Measurements from ENCODE around the gene FAM221B.

FAM221B gene

DNA sequence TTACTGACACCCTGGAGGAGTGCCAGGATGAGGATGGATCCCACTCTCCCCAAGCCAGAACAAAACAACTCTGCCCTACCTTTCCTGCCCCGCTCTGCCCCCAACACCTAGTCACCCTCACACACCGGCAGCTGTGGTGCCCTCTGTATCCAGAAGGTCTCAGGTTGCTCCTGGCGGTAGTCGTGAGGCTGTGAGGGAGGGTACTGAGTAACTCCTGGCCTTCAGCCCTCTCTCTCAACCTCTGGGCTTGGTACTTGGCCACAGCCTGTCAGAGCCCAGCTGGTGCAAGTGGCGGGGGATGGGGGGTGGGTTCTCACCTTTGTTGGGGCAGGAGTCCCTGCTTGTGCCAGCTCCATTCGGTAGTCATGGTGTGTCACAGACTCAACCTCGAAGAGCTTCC lies 18.4 kb downstream of the FAM221B start:
- Histone ChIP-seq H3K27me3 (ENCODE audit: insufficient read depth, poor library complexity, severe bottlenecking) (no peaks in the 10 kb centered on the region), H3K4me1 (ENCODE audit: insufficient read depth, poor library complexity, severe bottlenecking) (no peaks in the 10 kb centered on the region), H3K9me3 (ENCODE audit: severe bottlenecking) (no peaks in the 10 kb centered on the region), H3K36me3 (ENCODE audit: low read depth) (no peaks in the 10 kb centered on the region; the same call in 1 of the 2 replicates), H3K4me3 (ENCODE audit: severe bottlenecking) (no peak overlapping the region), H3K27ac (ENCODE audit: poor library complexity, severe bottlenecking) (no peak overlapping the region)
- TF ChIP-seq, protein P1, sequence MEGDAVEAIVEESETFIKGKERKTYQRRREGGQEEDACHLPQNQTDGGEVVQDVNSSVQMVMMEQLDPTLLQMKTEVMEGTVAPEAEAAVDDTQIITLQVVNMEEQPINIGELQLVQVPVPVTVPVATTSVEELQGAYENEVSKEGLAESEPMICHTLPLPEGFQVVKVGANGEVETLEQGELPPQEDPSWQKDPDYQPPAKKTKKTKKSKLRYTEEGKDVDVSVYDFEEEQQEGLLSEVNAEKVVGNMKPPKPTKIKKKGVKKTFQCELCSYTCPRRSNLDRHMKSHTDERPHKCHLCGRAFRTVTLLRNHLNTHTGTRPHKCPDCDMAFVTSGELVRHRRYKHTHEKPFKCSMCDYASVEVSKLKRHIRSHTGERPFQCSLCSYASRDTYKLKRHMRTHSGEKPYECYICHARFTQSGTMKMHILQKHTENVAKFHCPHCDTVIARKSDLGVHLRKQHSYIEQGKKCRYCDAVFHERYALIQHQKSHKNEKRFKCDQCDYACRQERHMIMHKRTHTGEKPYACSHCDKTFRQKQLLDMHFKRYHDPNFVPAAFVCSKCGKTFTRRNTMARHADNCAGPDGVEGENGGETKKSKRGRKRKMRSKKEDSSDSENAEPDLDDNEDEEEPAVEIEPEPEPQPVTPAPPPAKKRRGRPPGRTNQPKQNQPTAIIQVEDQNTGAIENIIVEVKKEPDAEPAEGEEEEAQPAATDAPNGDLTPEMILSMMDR (IDR thresholded peaks at IDR 0.05; ENCODE audit: poor library complexity, severe bottlenecking), result no peak
- ATAC-seq (ENCODE audit: low read depth), result no peak
- peak; percentile 33 for DNase-seq (ENCODE audit: low spot score)

DNA sequence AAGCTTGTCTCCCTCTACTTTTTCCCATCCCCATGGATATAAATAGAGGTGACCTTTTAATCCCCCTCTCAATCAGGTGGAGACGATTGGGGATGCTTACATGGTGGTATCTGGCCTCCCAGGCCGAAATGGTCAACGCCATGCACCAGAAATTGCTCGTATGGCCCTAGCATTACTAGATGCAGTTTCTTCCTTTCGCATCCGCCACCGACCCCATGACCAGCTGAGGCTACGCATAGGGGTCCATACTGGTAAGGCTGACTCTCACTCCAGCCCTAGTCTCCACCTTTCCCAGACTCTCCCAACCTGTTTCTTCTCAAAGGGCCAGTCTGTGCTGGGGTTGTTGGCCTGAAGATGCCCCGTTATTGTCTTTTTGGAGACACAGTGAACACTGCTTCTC lies 20.1 kb downstream of the FAM221B start:
- no peak overlapping the region for H3K27ac ChIP-seq (ENCODE audit: poor library complexity, severe bottlenecking)
- TF ChIP-seq, protein P1 (IDR thresholded peaks at IDR 0.05; ENCODE audit: poor library complexity, severe bottlenecking), result no peak
- H3K9me3 ChIP-seq (ENCODE audit: severe bottlenecking), result no peaks in the 10 kb centered on the region
- no peak for DNase-seq (ENCODE audit: low spot score)
- no peak for ATAC-seq (ENCODE audit: low read depth)
- no peak overlapping the region for H3K4me3 ChIP-seq (ENCODE audit: severe bottlenecking)
- H3K27me3 ChIP-seq (ENCODE audit: insufficient read depth, poor library complexity, severe bottlenecking), result no peaks in the 10 kb centered on the region
- H3K4me1 ChIP-seq (ENCODE audit: insufficient read depth, poor library complexity, severe bottlenecking), result no peaks in the 10 kb centered on the region
- no peaks in the 10 kb centered on the region; the same call in 1 of the 2 replicates for H3K36me3 ChIP-seq (ENCODE audit: low read depth)

DNA sequence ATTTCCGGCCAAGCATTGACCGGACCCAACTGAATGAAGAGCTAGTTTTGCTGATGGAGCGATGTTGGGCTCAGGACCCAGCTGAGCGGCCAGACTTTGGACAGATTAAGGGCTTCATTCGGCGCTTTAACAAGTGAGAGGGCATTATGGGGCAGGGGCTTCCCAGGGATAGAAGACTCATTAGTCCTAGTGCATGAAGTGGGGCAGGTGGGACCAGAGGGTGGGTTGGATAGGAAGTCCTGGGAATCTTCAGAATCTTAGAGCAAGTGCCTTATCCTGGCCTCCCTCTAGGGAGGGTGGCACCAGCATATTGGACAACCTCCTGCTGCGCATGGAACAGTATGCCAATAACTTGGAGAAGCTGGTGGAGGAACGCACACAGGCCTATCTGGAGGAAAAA lies 22.4 kb downstream of the FAM221B start:
- no peaks in the 10 kb centered on the region for H3K9me3 ChIP-seq (ENCODE audit: severe bottlenecking)
- H3K4me3 ChIP-seq (ENCODE audit: severe bottlenecking), result no peak overlapping the region
- H3K4me1 ChIP-seq (ENCODE audit: insufficient read depth, poor library complexity, severe bottlenecking), result no peaks in the 10 kb centered on the region
- DNase-seq (ENCODE audit: low spot score) (no peak), ATAC-seq (ENCODE audit: low read depth) (no peak)
- H3K27ac ChIP-seq (ENCODE audit: poor library complexity, severe bottlenecking), result no peak overlapping the region
- no peaks in the 10 kb centered on the region for H3K27me3 ChIP-seq (ENCODE audit: insufficient read depth, poor library complexity, severe bottlenecking)
- H3K36me3 ChIP-seq (ENCODE audit: low read depth), result no peaks in the 10 kb centered on the region
- TF ChIP-seq, protein P1 (IDR thresholded peaks at IDR 0.05; ENCODE audit: poor library complexity, severe bottlenecking), result no peak

DNA sequence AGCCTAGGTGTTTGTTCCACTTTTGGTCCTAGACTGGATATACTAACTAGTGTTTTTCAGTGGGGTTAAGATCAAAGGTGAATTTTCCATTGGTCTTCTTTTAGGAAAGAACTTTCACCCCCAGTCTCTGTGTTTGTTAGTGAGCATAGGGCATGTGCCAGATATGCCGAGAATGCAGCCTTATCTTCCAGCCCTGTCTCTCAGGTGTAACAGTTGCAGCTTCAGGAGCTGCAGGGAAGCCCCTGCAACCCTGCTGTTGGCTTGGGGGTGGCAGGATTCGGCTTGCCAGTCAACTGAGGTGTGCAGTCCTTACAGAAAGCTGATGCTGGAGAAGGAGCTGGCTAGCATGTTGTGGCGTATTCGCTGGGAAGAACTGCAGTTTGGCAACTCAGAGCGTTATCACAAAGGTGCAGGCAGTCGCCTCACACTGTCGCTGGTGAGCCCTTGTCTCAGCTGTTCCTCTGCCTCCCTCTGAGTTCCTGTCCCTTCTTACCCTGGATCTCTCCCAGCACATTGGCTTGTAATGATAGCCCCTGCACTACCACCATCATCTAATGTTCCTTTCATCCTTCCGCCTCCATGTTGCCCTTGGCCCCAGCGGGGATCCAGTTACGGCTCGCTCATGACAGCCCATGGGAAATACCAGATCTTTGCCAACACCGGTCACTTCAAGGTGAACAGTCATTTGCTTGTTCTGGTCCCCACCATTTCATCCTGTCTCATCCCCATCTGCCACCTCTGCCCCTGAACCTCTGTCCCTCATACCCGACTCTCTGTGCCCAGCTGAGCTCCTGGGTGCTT lies 27.0 kb downstream of the FAM221B start:
- no peaks in the 10 kb centered on the region for H3K36me3 ChIP-seq (ENCODE audit: low read depth)
- no peaks in the 10 kb centered on the region for H3K9me3 ChIP-seq (ENCODE audit: severe bottlenecking)
- H3K4me3 ChIP-seq (ENCODE audit: severe bottlenecking), result no peak overlapping the region
- H3K27me3 ChIP-seq (ENCODE audit: insufficient read depth, poor library complexity, severe bottlenecking), result no peaks in the 10 kb centered on the region
- TF ChIP-seq, protein P1 (IDR thresholded peaks at IDR 0.05; ENCODE audit: poor library complexity, severe bottlenecking), result no peak
- H3K4me1 ChIP-seq (ENCODE audit: insufficient read depth, poor library complexity, severe bottlenecking), result peaks cover 8% of the 10 kb centered on the region
- ATAC-seq (ENCODE audit: low read depth) (no peak), DNase-seq (ENCODE audit: low spot score) (no peak)
- H3K27ac ChIP-seq (ENCODE audit: poor library complexity, severe bottlenecking), result no peak overlapping the region

DNA sequence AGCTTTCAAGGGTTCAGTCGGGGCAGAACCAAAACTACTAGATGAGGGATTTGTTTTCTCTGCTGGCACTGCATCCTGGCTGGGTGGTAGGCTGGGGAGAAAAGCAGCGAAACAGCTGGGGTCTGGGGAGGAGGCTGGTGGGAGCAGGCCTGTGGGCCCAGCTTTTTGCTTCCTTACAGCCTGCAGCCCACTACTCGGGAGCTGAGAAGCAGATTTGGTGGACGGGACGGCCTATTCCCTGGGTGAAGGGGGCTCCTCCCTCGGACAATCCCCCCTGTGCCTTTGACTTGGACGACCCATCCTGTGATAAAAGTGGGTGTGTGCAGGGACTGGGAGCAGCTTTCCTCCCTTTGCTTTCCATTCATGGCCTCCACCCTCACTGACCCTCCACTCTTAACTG lies 28.0 kb downstream of the FAM221B start:
- DNase-seq (ENCODE audit: low spot score), result no peak
- H3K4me1 ChIP-seq (ENCODE audit: insufficient read depth, poor library complexity, severe bottlenecking), result peaks cover 11% of the 10 kb centered on the region
- no peak for ATAC-seq (ENCODE audit: low read depth)

More for the DNA sequence above, 28.0 kb downstream of the FAM221B start:
- Histone ChIP-seq H3K4me3 (ENCODE audit: severe bottlenecking) (no peak overlapping the region), H3K27me3 (ENCODE audit: insufficient read depth, poor library complexity, severe bottlenecking) (no peaks in the 10 kb centered on the region), H3K36me3 (ENCODE audit: low read depth) (no peaks in the 10 kb centered on the region), H3K9me3 (ENCODE audit: severe bottlenecking) (no peaks in the 10 kb centered on the region), H3K27ac (ENCODE audit: poor library complexity, severe bottlenecking) (no peak overlapping the region)
- TF ChIP-seq, protein P1 (IDR thresholded peaks at IDR 0.05; ENCODE audit: poor library complexity, severe bottlenecking), result no peak

Data from RWPE2 (cell line).